ENCODE data around the gene CYP8B1. TPM values are rescaled to one million over a fixed set of nuclear protein-coding genes. Genes with fewer than 3 reads are reported as not detected.
A peak's percentile ranks its signal among the peaks of the same experiment; 100 is the strongest.

The CYP8B1 gene
- total and polyA plus RNA-seq, 7 experiments from 2014 or later: not detected

DNA sequence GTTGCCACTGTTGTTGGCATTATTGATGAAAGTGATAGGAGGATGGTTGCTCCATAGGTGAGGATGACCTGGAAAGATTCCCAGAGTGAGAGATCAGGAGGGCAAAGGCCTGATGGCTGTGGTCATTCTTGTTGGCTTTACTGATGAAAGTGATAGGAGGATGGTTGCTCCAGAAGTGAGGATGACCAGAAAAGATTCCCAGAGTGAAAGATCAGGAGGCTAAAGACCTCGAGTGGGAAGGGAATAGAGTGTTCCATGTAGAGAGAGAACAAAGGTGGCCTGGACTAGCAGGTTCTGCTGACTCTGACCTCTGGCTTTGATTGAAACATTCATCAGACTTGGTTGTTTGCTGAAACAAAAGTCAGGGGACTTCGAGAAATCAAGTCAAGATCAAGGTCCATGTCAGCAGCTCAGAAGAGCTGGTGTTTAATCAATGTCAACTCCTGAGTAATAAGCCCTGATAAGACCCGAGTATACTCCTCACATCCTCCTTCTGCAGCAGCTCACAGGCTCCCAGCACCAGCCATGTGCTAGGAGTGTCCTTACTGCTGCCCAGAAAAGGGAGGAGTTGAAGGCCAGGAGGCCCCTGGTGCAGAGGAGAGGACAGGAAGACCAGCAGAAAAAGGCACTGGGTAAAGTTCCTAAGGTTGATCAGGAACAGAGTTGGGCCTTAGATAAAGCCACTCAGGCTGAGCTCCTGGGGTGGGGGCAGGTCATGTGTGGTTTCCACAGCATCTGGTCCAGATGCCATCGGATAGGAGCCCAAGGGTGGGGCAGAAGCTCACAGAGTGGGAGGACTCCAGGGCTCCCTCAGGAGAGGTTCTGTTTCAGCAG is 19.9 kb downstream of the CYP8B1 start:
- intact Hi-C loops (cut with micrococcal nuclease): no loop called here
- H3K27ac Mint-ChIP-seq: no peak overlapping the region
- Histone ChIP-seq H3K27ac (ENCODE audit: low read depth, low read length) (no peak overlapping the region), H3K36me3 (ENCODE audit: control insufficient read depth in 2 of 3, insufficient read depth in 3 of 3, low read length in 3 of 3) (no peaks in the 10 kb centered on the region), H3K4me3 (ENCODE audit: low read length) (no peak overlapping the region), H3K4me1 (ENCODE audit: control insufficient read depth in 2 of 2, insufficient read depth in 2 of 2, low read length in 2 of 2) (no peaks in the 10 kb centered on the region), H3K27me3 (ENCODE audit: control insufficient read depth in 2 of 2, insufficient read depth in 2 of 2, low read length in 2 of 2) (no peaks in the 10 kb centered on the region), H3K9me3 (ENCODE audit: control insufficient read depth in 2 of 3, low read length in 3 of 3) (no peaks in the 10 kb centered on the region)
- ChIA-PET CTCF (no interaction called here), POLR2A (no interaction called here)
- DNase-seq (no peak), ATAC-seq (no peak)
- no peaks in the 10 kb centered on the region for H3K4me1 Mint-ChIP-seq
- H3K9me3 Mint-ChIP-seq: peaks cover 0 to 5% (median 2%) of the 10 kb centered on the region in 11 donors
- H3K36me3 Mint-ChIP-seq: peaks cover 0 to 6% (median 3%) of the 10 kb centered on the region in 5 donors
- H3K4me3 Mint-ChIP-seq: no peak overlapping the region
- H3K27me3 Mint-ChIP-seq: peaks cover 0 to 22% (median 0%) of the 10 kb centered on the region in 5 donors

DNA sequence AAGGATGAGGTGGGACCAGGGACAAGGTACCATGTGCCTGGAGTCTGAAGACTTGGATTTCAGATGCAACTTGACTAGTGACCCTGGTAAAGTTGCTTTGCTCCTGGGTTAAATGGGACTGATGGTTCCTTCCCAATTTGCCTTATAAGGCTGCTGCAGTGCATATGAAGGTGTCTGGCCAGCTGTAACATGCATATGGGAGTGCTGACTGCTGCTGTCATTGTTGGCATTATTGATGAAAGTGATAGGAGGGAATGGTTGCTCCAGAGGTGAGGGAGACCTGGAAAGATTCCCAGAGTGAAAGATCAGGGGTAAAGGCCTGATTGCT is 20.5 kb downstream of the CYP8B1 start:
- CTCF ChIA-PET: no interaction called here
- Mint-ChIP-seq H3K27me3 (peaks cover 0 to 16% (median 0%) of the 10 kb centered on the region in 5 donors), H3K9me3 (peaks cover 0 to 5% (median 0%) of the 10 kb centered on the region in 11 donors), H3K4me3 (no peak overlapping the region), H3K36me3 (peaks cover 0 to 6% (median 0%) of the 10 kb centered on the region in 5 donors), H3K4me1 (no peaks in the 10 kb centered on the region), H3K27ac (peak overlapping the region in 1 of 9 donors; percentile 15)
- intact Hi-C loops (cut with micrococcal nuclease): no loop called here
- H3K9me3 ChIP-seq (ENCODE audit: control insufficient read depth in 2 of 3, low read length in 3 of 3): no peaks in the 10 kb centered on the region
- no peaks in the 10 kb centered on the region for H3K36me3 ChIP-seq (ENCODE audit: control insufficient read depth in 2 of 3, insufficient read depth in 3 of 3, low read length in 3 of 3)
- H3K4me3 ChIP-seq (ENCODE audit: low read length): no peak overlapping the region
- H3K27ac ChIP-seq (ENCODE audit: low read depth, low read length): no peak overlapping the region
- DNase-seq (no peak), ATAC-seq (no peak)
- POLR2A ChIA-PET: no interaction called here
- H3K4me1 ChIP-seq (ENCODE audit: control insufficient read depth in 2 of 2, insufficient read depth in 2 of 2, low read length in 2 of 2): no peaks in the 10 kb centered on the region
- no peaks in the 10 kb centered on the region for H3K27me3 ChIP-seq (ENCODE audit: control insufficient read depth in 2 of 2, insufficient read depth in 2 of 2, low read length in 2 of 2)

- intact Hi-C loops (cut with micrococcal nuclease): no loop called here
- H3K27ac ChIP-seq (ENCODE audit: low read depth, low read length): no peak overlapping the region
- Mint-ChIP-seq H3K36me3 (peaks cover 0 to 3% (median 0%) of the 10 kb centered on the region in 5 donors), H3K9me3 (no peaks in the 10 kb centered on the region), H3K4me3 (peak overlapping the region in 1 of 10 donors; percentile 2), H3K27ac (no peak overlapping the region), H3K4me1 (no peaks in the 10 kb centered on the region), H3K27me3 (peaks cover 0 to 8% (median 0%) of the 10 kb centered on the region in 5 donors)
- CTCF ChIA-PET: interaction anchor here (0.5 kb wide), 1 partner anchor 21 kb away, joined by 3 read pairs; no protein-coding TSS in a partner anchor
- ATAC-seq: no peak
- no peak overlapping the region for H3K4me3 ChIP-seq (ENCODE audit: low read length)
- no peaks in the 10 kb centered on the region for H3K36me3 ChIP-seq (ENCODE audit: control insufficient read depth in 2 of 3, insufficient read depth in 3 of 3, low read length in 3 of 3)
- no peaks in the 10 kb centered on the region for H3K27me3 ChIP-seq (ENCODE audit: control insufficient read depth in 2 of 2, insufficient read depth in 2 of 2, low read length in 2 of 2)
- POLR2A ChIA-PET: no interaction called here
- no peaks in the 10 kb centered on the region for H3K4me1 ChIP-seq (ENCODE audit: control insufficient read depth in 2 of 2, insufficient read depth in 2 of 2, low read length in 2 of 2)
- DNase-seq: no peak
- H3K9me3 ChIP-seq (ENCODE audit: control insufficient read depth in 2 of 3, low read length in 3 of 3): no peaks in the 10 kb centered on the region
Measured at GRCh38 chr3:42853739-42854302, 21.9 kb downstream of the CYP8B1 start.

- Histone ChIP-seq H3K4me1 (ENCODE audit: control insufficient read depth in 2 of 2, insufficient read depth in 2 of 2, low read length in 2 of 2) (no peaks in the 10 kb centered on the region), H3K27ac (ENCODE audit: low read depth, low read length) (no peak overlapping the region), H3K9me3 (ENCODE audit: control insufficient read depth in 2 of 3, low read length in 3 of 3) (no peaks in the 10 kb centered on the region), H3K36me3 (ENCODE audit: control insufficient read depth in 2 of 3, insufficient read depth in 3 of 3, low read length in 3 of 3) (no peaks in the 10 kb centered on the region), H3K27me3 (ENCODE audit: control insufficient read depth in 2 of 2, insufficient read depth in 2 of 2, low read length in 2 of 2) (no peaks in the 10 kb centered on the region), H3K4me3 (ENCODE audit: low read length) (no peak overlapping the region)
- Mint-ChIP-seq H3K4me3 (no peak overlapping the region), H3K27me3 (peaks cover 0 to 2% (median 0%) of the 10 kb centered on the region in 5 donors), H3K27ac (no peak overlapping the region), H3K36me3 (no peaks in the 10 kb centered on the region), H3K4me1 (no peaks in the 10 kb centered on the region), H3K9me3 (no peaks in the 10 kb centered on the region)
- ATAC-seq (no peak), DNase-seq (no peak)
- POLR2A ChIA-PET: no interaction called here
- CTCF ChIA-PET: interaction anchor here (0.5 to 2.1 kb wide), 3 partner anchors 20 to 28 kb away, joined by 3 to 5 read pairs (median 4); no protein-coding TSS in a partner anchor
- intact Hi-C loops (cut with micrococcal nuclease): no loop called here
Measured at GRCh38 chr3:42853056-42853455, 22.6 kb downstream of the CYP8B1 start.

DNA sequence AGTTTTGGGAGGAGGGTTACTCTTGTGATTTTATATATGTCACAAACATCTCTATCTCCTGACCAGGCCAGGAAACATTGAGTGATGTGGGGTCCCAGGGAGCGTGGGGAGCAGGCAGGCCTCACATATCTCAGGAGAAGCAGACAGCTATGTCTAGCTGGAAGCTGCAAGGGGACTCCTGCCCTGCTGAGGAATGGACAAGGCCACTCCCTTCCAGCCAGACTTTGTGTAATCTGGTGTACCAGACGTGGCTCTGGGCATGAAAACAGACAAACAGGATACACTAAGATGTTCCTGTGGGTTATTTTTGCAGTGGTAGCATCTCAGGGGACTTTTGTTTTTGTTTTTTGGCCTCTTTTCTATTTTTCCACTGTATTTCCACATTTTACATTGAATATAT is 23.2 kb downstream of the CYP8B1 start:
- H3K27me3 ChIP-seq (ENCODE audit: control insufficient read depth in 2 of 2, insufficient read depth in 2 of 2, low read length in 2 of 2): no peaks in the 10 kb centered on the region

DNA sequence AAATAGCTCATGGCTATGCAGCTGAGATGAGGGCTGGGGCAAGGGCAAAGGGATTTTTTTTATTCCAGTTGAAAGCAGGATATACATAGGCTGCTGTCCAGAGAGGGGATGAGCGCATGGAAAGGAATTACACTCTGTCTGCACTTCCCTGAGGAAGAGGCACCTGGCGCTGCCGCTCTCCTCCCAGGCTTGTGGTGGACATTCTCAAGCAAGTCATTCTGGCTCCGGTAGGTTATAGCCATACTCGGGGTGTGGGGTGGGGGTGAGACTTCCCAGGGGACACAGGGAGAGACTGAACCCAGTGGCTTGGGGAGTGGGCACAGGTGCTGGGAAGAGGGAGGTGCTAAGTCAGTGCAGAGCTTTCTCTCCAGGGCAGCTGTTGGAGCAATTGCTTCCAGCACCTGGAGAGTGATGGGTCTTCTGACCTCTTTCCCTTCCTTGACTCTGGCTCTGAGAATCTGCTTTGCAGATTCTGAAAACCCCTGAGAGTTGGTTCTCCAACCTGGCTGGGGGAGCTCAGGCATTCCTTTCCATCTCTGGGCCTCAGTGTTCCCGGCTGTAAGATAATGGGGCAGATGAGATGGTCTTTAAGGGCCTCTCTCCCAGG is 24.3 kb downstream of the CYP8B1 start:
- Mint-ChIP-seq H3K4me3 (no peak overlapping the region), H3K27me3 (no peaks in the 10 kb centered on the region), H3K36me3 (no peaks in the 10 kb centered on the region), H3K4me1 (peaks cover 10 to 16% (median 13%) of the 10 kb centered on the region in 7 donors), H3K9me3 (no peaks in the 10 kb centered on the region), H3K27ac (no peak overlapping the region)
- peaks cover 0 to 10% of the 10 kb centered on the region in 2 donors for H3K4me1 ChIP-seq (ENCODE audit: control insufficient read depth in 2 of 2, insufficient read depth in 2 of 2, low read length in 2 of 2)
- ChIA-PET POLR2A (no interaction called here), CTCF (interaction anchor here (1.8 to 2.1 kb wide), 2 partner anchors 20 to 30 kb away, joined by 4 to 5 read pairs; no protein-coding TSS in a partner anchor)
- no peaks in the 10 kb centered on the region for H3K36me3 ChIP-seq (ENCODE audit: control insufficient read depth in 2 of 3, insufficient read depth in 3 of 3, low read length in 3 of 3)
- ATAC-seq (no peak), DNase-seq (no peak)
- intact Hi-C loops (cut with micrococcal nuclease): no loop called here
- H3K9me3 ChIP-seq (ENCODE audit: control insufficient read depth in 2 of 3, low read length in 3 of 3): no peaks in the 10 kb centered on the region
- H3K4me3 ChIP-seq (ENCODE audit: low read length): no peak overlapping the region
- H3K27me3 ChIP-seq (ENCODE audit: control insufficient read depth in 2 of 2, insufficient read depth in 2 of 2, low read length in 2 of 2): no peaks in the 10 kb centered on the region
- no peak overlapping the region for H3K27ac ChIP-seq (ENCODE audit: low read depth, low read length)

More for the DNA sequence above, 23.2 kb downstream of the CYP8B1 start:
- Mint-ChIP-seq H3K36me3 (no peaks in the 10 kb centered on the region), H3K4me1 (peaks cover under 1 to 6% (median 5%) of the 10 kb centered on the region in 7 donors), H3K27ac (peak overlapping the region in 1 of 9 donors; percentile 51), H3K4me3 (no peak overlapping the region), H3K27me3 (peaks cover 0 to 2% (median 0%) of the 10 kb centered on the region in 5 donors), H3K9me3 (no peaks in the 10 kb centered on the region)
- POLR2A ChIA-PET: no interaction called here
- CTCF ChIA-PET: interaction anchor here (0.6 to 2.1 kb wide), 4 partner anchors 21 to 1851 kb away, joined by 3 to 5 read pairs (median 4); no protein-coding TSS in a partner anchor
- DNase-seq (no peak), ATAC-seq (no peak)
- H3K36me3 ChIP-seq (ENCODE audit: control insufficient read depth in 2 of 3, insufficient read depth in 3 of 3, low read length in 3 of 3): no peaks in the 10 kb centered on the region
- no peak overlapping the region for H3K27ac ChIP-seq (ENCODE audit: low read depth, low read length)
- H3K9me3 ChIP-seq (ENCODE audit: control insufficient read depth in 2 of 3, low read length in 3 of 3): no peaks in the 10 kb centered on the region
- intact Hi-C loops (cut with micrococcal nuclease): no loop called here
- H3K4me3 ChIP-seq (ENCODE audit: low read length): no peak overlapping the region
- peaks cover 0 to 3% of the 10 kb centered on the region in 2 donors for H3K4me1 ChIP-seq (ENCODE audit: control insufficient read depth in 2 of 2, insufficient read depth in 2 of 2, low read length in 2 of 2)

All from naive thymus-derived CD4-positive, alpha-beta T cell (primary cell).